Measurements from ENCODE around the gene LRRC4C.

Gene LRRC4C

DNA sequence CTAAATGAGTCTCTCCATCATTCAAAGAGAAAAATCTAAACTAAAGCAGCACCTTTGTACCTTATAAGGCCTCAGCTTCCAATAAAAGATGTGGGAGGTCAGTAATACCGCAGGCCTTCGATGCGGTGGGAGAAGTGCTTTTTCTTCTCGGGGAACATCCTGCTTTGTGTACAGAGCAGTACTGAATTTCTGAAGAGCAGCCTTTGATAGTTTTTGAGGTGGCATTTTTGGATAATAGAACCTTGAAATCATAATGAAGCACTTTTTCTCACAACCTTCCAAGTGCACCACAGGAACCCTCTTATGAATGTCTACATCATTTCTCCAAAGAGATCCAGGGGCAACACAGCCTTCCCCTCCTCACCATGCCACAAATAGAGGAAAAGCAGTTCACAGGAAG, 39.6 kb downstream of the LRRC4C start:
- no peak for DNase-seq (ENCODE audit: extremely low read depth in 1 of 2, low read depth in 1 of 2)

DNA sequence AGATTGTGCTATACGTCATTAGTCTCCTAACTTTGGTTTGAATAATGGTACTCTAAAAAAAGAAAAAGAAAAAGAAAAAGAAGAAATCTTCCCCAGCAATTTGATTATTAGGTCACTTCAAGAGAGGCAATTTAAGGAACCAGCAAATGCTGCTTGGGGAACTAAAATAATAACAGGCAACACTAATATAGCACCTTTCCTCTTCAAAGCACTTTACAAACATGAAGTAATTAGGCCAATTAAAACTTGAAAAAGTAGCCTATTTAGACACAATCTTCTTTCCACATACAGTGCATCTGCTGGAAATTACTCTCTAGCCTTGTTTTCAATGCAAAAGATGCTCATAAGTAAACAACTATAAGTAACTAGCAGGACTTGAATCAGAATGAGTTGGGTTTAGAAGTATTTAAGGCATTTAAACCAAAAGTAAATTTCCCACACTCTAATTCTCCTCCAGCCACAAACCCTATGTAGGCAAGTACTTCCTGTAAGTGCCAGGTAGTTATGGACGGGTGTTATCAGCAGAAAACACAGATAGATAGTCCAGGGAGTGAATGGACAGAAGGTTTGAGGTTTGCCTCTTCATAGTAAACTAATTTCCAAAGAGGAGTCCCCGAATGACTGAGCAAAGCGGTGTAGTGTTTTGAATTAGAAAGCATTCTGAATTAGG, 44.5 kb downstream of the LRRC4C start:
- no peak for DNase-seq (ENCODE audit: extremely low read depth in 1 of 2, low read depth in 1 of 2)

DNA sequence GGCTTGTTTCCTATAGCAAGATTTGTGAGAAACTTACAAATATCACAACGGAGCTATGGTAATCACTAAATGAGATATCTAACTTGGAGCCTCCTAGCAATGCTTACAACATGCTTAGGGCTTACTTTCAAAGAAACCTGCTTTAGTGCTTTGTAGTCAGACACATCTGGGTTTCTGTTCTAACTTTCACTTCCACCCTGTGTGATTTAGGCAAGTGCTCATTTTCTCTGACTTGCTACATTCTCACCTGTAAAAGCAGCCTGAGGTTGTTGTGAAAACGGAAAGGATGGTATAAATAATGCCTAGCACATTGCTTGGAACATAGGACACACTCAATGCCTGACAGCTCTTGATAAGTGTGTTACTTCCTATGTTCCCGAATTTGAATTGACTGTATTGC, 45.6 kb downstream of the LRRC4C start:
- DNase-seq (ENCODE audit: extremely low read depth in 1 of 2, low read depth in 1 of 2), result no peak

DNA sequence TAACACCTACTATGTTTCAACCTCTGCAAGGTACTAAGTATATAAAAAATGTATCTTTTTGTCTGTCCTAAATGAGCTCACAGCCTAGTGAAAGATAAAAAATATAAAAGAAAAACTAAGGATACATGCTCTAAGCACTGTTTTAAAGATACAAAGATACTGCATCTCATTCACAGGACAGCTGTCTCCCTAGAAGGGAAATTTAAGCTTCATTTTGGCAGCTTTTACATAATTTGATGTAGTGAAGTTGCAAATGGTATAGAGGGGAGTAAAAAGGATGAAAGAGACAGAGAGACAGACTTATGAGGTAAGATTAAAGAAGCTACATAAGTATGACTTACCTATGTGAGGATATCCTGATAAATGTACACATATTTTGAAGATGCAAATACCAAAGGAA, 53.6 kb downstream of the LRRC4C start:
- no peak for DNase-seq (ENCODE audit: extremely low read depth in 1 of 2, low read depth in 1 of 2)

DNA sequence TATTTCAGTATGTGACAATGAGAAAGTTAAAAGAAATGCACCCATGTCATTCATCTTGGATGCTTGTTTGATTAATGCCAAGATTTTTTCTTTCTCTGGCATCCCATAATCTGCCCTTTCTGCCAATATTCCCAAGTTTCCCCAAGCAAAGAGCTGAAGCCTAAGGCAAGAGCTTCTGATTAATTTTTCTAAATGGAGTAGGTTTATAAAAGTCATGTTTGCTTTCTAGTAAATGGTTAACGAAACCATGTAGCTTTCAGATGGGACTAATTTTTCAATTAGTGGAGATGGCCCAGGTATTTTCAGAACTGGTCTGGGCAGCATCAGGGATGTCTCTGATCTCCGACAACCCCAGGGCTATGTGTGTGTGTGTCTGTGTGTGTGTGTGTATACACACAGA, 55.3 kb downstream of the LRRC4C start:
- DNase-seq (ENCODE audit: extremely low read depth in 1 of 2, low read depth in 1 of 2), result no peak

DNA sequence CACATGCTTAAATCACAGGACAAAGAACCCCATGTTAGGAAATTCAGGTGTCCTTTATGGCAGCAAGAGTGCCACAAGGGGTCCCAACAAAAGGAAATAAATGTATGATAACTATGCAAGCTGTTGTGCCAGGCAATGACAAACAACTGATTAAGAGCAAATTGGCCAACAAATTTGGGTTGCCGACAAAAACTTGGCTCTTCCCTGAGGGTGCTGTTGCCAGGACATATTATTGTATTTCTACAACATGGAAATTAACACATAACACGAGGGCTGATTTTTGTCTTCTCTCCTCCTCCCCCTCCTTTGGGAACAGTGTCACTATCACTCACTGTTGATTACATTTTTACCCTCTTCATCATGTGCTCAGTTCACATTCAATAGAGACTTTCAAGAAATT, 56.0 kb downstream of the LRRC4C start:
- DNase-seq (ENCODE audit: extremely low read depth in 1 of 2, low read depth in 1 of 2), result no peak

DNA sequence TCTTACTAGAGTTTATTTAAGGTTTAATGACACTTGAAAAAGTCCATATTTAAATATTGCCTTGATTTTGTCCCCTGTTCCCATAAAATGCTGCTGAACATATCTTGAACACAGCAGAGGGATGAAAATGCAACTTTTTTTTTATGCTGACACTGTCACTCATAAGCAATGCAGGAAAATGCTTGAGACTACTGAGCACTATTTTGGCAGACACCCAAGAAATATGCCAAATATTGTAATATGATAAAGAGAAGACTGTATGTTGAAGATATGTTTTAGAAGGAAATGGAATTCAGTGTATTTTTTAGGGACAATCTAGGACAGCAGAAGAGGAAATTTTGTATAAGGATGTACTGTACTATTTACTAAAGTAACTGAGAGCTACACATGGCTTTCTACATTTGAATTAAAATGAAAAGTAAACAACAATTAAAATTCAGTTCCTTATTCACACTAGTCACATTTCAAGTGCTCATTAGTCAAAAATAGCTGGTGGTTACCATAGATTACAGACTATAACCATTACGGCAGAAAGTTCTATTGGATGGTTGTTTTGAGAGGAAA, 58.6 kb downstream of the LRRC4C start:
- DNase-seq (ENCODE audit: extremely low read depth in 1 of 2, low read depth in 1 of 2), result no peak

DNA sequence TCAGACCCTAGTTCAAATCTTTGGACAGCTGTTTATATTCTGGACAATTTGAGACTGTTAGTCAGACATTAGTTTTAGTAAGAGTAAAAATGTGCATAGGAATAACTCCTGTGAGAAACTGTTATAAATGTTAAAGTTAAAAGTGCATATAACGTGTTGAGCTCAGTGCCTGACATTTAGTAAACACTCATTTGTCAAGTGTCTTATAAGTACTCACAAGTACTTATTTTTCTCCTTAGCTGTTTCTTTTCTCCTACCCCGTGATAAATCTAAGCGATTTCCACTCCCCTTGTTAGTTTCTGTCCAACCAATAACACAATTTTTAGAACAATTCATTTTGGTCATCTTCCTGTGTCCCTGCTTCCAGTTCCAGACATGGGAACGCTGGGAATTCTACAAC, 59.3 kb downstream of the LRRC4C start:
- no peak for DNase-seq (ENCODE audit: extremely low read depth in 1 of 2, low read depth in 1 of 2)

DNA sequence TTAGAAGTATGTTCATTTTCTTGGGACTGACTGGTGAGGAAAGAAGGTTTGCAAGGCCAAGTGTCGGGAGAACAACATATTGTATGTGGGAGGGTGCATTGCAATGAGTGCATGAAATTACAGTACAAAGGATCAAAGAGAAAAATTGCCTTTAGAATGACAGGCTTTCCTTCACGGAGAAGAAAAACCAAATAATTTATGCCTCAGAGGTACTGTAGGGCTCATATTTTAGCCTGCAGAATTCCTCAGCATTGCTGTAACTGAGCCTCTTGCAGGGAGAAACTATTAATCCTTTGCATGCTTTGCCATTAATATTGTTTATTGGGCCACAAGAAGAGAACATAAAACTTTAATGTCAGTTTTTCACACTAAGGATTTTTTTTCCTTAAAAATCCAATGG, 60.1 kb downstream of the LRRC4C start:
- no peak for DNase-seq (ENCODE audit: extremely low read depth in 1 of 2, low read depth in 1 of 2)

DNA sequence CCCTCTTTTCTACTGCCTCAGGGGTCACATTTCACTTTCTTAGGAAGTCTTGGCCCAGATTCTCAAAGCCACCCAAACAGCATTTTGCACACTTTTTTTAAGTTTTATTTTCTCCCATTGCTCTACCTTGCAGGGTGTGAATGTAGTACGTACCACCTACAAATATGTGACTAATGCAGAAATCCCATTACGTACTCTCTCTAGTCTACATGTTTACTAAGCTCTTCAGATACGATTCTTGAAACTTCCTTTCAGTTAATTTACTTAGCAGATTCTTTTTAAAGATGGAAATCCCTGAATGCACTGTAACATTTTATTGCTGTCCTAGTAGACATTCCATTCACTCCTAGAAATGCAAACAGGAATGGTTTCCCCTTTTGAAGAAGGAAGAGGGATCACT, 61.3 kb downstream of the LRRC4C start:
- DNase-seq (ENCODE audit: extremely low read depth in 1 of 2, low read depth in 1 of 2), result no peak

DNA sequence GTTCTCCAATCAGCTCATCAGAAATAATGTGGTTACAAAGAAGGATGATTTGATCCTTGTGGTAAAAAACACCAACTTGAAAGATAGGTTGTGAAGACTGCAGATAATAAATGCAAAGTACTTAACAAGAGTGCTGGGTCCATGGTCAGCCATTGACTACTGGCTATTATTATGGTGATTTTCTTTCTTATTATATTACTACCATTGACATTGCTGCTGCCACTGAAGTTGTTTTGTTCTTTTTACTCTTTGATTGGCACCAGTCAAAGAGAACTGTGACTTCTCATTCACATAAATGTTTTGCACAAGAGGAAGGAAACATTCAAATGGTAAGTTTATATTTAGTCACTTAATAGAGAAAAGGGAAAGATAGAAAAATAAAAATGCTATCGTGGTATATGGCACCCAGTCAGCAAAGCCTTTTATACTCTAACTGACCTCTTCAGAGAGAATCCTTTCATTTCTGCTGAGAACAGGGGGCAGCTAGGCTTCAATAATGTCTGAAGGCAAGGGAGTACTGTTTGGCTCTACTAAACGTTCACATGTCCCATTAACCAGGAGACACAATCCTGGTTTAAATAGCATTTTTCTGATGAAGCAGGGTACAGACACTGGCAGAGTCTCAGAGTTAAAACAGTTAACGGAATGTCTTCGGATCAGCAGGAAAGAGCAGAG, 64.8 kb downstream of the LRRC4C start:
- DNase-seq (ENCODE audit: extremely low read depth in 1 of 2, low read depth in 1 of 2), result no peak

DNA sequence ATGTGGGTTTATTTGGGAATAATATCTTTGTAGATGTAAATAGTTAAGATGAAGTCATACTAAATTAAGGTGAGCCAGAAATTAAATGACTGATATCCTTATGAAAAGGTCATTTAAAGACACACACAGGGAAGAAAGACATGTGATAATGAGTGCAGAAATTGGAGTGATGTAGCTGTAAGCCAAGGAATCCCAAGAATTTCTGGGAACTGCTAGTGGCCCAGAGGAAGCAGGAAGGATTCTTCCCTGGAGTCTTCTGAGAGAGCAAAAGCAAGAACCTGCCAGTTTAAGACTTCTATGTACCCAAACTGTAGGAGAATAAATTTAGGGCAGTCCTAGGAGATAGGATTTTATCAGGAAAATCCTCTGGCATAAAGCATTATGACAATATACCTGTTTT, 66.9 kb downstream of the LRRC4C start:
- no peak for DNase-seq (ENCODE audit: extremely low read depth in 1 of 2, low read depth in 1 of 2)

DNA sequence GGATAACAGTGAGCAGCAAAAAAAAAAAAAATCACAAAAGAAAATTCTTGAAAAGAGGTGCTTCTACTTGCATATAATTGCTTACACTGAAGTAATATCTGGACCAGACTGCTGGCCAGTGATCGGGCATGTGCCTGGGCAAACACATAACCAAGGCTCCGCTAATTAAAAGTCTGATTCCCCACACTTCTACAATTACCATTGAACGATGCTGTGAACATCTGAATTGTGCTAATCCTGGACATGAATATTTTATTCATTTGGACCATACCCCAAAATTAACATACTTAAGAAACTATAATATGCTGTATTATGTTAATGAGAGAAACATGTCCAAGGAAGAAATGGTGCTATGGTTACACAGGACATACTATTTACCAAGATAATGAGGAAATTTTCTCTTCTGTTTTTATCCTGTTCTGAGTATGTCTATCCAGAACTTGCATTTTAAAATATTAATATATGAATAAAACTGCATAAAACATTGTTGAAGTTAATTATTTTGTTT, 69.8 kb downstream of the LRRC4C start:
- no peak for DNase-seq (ENCODE audit: extremely low read depth in 1 of 2, low read depth in 1 of 2)

DNA sequence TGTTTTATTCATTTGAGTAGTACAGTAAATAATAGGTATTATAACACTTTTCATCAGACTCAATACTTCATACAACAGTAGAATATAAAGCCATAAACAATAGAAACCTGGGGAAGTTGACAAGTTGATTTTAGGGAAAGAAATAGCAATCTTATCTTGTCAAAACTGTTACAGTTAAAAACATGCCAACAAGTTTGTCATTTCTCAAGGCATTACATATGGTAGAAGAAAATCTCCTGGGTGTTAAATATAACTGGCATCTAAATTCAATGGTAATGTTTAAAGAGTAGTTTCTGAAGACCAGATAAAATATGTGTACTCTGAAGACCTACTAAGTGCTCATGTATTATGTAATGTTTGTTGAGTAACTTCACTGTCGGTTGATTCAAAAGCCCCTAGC, 75.1 kb downstream of the LRRC4C start:
- DNase-seq (ENCODE audit: extremely low read depth in 1 of 2, low read depth in 1 of 2), result no peak

DNA sequence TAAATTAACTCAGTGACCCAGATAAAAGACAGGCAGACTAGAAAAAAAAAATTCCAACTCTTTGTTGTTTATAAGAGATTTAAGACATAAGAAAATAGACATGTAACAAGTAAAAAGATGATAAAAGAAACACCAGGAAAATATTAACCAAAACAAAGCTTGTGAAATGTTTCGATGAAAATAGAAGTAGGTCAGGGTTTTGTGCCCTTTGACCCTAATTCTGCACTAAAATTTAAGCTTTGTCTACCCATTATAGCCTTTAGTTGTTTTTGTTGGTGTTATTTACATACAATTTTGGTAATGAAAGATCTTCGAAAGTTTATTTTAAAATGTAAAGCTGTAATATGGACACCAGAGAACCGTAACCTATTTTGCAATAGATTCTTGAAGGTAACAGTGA, 75.7 kb downstream of the LRRC4C start:
- DNase-seq (ENCODE audit: extremely low read depth in 1 of 2, low read depth in 1 of 2), result no peak

DNA sequence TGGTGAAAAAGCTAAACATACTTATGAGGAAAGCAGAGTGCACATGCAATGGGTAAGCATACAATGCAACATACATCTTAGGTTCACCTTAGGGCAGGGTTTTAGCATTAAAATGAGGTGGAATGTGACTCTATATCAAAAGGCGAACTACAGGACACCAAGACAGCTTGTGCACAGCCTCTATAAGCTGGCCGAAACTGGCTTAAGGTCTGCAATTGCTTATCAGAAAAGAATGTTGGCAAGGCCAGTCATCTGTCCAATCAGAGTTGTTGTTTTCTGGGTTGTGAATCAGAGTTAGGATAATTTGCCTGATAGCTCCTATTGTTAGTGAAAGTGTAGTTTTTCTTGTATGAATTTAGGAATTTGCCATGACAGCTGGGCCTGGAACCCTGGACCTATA, 76.5 kb downstream of the LRRC4C start:
- no peak for DNase-seq (ENCODE audit: extremely low read depth in 1 of 2, low read depth in 1 of 2)

DNA sequence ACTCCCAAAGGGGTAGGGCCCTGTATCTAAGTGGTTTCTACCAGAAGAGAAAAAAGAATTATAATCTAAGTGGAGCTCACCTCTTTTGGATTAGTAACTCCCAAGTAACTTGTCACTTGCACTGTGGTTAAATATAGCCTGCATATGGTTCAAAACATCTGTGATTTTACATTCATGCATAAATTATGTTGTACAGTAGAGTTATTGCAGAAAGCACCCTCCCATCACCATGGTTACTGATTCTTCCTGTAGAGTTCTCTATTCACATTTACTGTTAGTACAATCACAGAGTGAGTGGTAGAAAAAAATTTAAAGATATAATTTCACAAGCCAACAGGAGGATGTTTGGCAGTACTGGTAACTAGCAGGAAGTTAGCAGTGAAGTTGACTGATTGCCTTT, 80.4 kb downstream of the LRRC4C start:
- no peak for DNase-seq (ENCODE audit: extremely low read depth in 1 of 2, low read depth in 1 of 2)

DNA sequence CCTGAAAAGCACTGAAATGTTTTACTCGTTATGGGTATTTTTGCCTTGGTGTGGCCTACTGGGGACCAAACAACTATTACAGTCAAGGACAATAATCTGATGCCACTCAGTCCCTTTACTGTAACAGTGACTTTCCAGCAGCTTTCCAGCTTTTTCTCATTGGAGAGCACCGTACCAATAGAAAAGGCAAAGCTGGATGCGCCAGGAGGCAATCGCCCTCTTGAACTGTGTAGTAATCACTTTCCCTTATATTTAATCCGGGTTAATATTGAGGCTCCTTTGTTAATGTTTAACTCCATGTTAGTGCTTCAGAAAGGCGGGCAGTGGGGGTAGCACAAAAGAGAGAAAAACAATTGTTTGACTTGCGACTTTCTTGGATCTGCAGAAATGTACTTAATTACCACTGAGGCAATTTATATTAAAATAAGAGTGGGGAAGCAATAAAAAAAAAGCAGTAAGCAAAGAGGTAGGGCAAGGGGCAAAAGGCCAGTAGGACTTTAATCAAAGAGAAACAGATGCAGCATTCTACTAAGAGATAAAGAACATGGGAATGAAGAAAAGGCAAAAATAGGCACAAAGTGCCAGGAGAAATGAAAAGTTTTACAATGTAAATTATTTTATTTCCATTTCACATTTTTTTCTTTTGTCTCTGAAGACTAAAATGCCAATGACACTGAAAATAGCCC, 81.6 kb downstream of the LRRC4C start:
- DNase-seq (ENCODE audit: extremely low read depth in 1 of 2, low read depth in 1 of 2), result no peak

DNA sequence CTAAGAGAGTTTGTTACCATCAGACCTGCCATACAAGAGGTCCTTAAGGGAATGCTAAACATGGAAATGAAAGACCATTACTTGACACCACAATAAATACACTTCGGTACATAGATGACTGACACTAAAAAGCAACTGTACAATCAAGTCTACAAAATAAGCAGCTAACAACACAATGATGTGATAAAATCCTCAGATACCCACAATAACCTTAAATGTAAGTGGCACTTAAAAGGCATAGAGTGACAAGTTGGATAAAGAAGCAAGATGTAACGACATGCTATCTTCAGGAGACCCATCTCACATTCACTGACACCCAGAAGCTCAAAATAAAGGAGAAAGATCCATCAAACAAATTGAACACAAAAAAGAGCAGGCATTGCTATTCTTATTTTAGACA, 107.6 kb downstream of the LRRC4C start:
- DNase-seq (ENCODE audit: extremely low read depth in 1 of 2, low read depth in 1 of 2), result no peak

DNA sequence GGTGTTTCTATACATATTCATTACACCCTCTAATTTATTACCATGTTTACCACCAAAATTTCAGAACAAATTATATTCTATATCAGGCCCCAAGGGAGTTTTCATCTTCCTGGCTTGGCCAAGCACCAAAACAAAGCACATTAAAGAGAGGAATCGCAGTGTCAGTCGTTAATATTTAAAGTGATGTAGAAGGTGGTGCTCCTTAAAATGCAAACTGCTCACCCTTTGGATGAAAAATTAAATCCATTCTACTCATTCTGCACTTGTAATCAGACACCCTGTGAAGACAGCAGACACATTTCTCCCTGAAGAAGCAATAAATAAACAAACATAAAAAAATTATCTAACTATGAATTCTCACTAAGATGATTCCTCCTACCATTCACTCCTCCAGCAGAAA, 113.4 kb downstream of the LRRC4C start:
- no peak for DNase-seq (ENCODE audit: extremely low read depth in 1 of 2, low read depth in 1 of 2)

DNA sequence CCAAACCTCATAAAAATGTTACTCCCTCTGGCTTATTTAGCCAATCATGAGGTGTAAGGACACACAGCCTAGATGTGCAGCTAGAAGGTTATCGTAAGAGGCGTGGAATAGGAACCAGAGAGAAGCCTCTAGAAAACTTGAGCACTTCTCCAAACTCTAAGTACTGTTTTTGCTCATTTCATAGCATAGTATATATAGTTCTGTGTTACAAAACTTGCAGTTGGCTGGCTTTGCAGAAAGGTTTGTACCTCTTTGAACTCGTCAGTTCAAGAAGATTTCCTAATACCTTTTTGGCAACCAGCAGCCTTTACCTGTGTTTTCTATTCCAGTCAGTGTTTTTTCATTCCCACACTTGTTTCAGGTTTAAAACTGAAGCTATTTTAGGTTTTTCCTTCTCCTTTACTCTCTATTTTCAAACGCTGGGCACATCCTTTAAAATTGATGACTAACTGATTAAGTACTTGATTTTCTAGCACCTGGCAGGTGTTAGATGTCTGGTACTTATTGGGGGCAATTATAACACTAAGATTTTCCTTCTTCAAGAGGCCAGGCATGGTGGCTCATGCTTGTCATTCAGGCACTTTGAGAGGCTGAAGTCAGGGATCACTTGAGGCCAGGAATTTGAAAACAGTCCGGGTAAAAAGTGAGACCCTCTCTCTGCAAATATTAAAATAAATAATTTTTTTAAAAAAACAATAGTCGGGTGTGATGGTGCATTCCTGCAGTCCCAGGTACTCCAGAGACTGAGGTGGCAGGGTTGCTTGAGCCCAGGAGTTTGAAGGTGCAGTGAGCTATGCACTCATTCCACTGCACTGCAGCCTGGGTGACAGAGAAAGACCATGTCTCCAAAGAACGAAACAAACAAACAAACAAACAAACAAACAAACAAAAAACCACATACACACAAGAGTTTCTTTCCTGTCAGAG, 125.2 kb downstream of the LRRC4C start:
- DNase-seq (ENCODE audit: extremely low read depth in 1 of 2, low read depth in 1 of 2), result no peak

All from stimulated activated CD8-positive, alpha-beta memory T cell treated with anti-CD3 and anti-CD28 coated beads, Interleukin-7, amount 100 ng/mL, for 48 hours (primary cell).